GM12873 (cell line): ENCODE measurements around the gene SIK2.

Source experiments
- CTCF ChIP-seq: IDR thresholded peaks from 2 replicates; pipeline ENCODE4 v1.5.1; 2012; ENCODE audit warnings: low read depth, mild to moderate bottlenecking, moderate library complexity, low read length, control low read depth; ENCODE audit not compliant: insufficient read depth; ENCODE audit errors: missing control alignments

The SIK2 gene

GRCh38 chr11:111572581-111572980, 29.7 kb upstream of the SIK2 start:
- TF ChIP-seq CTCF: no peak

GRCh38 chr11:111573821-111574249, 28.4 kb upstream of the SIK2 start:
- no peak for TF ChIP-seq CTCF

GRCh38 chr11:111574373-111575225, 27.6 kb upstream of the SIK2 start:
- no peak for TF ChIP-seq CTCF

- TF ChIP-seq CTCF: no peak
Measured at GRCh38 chr11:111575740-111576139, 26.5 kb upstream of the SIK2 start.

- TF ChIP-seq CTCF: no peak
Measured at GRCh38 chr11:111577821-111578220, 24.4 kb upstream of the SIK2 start.

- TF ChIP-seq CTCF: no peak
Measured at GRCh38 chr11:111581341-111581740, 20.9 kb upstream of the SIK2 start.

- TF ChIP-seq CTCF: no peak
Measured at GRCh38 chr11:111582163-111582562, 20.1 kb upstream of the SIK2 start.
